Sigmoid colon (tissue), 7 donors: Measurements from ENCODE around the gene TIMP2. TPM values are rescaled to one million over a fixed set of nuclear protein-coding genes. Genes with fewer than 3 reads are reported as not detected.
"Not testable (repeated sequence)": the region's sequence is repeated elsewhere in the genome, so short reads cannot be mapped to it uniquely, and the experiment has no call there.

Source experiments
- DNase-seq: peaks from one replicate; pipeline ENCODE4 v3.0.0-alpha.2; 2019
- H3K27ac ChIP-seq, 4 donors: fragments of 200-600 bp; sonication (generic); one replicate each; pipeline ENCODE4 v1.5.1; 2016 to 2019; ENCODE audit warnings: mild to moderate bottlenecking in 1 of 4
- H3K27me3 ChIP-seq, 3 donors: fragments of 200-600 bp; sonication (generic); one replicate each; pipeline ENCODE4 v1.5.1; 2019; ENCODE audit warnings: mild to moderate bottlenecking in 1 of 3
- H3K36me3 ChIP-seq, 4 donors: fragments of 200-600 bp; sonication (generic); one replicate each; pipeline ENCODE4 v1.5.1; 2016 to 2019
- H3K4me1 ChIP-seq, 4 donors: fragments of 200-600 bp; sonication (generic); one replicate each; pipeline ENCODE4 v1.5.1; 2017 to 2019
- H3K4me3 ChIP-seq, 4 donors: fragments of 200-600 bp; sonication (generic); one replicate each; pipeline ENCODE4 v1.5.1; 2017 to 2019; ENCODE audit warnings: mild to moderate bottlenecking in 2 of 4, moderate library complexity in 1 of 4
- H3K9me3 ChIP-seq, 4 donors: fragments of 200-600 bp in 3 of 4; sonication (generic) in 3 of 4; one replicate each; pipeline versions ENCODE4 v1.5.1 to v1.6.1; 2013 to 2019
- CTCF ChIP-seq, 4 experiments: fragments of 450-650 bp in 3 of 4; fragments of 200-600 bp in 1 of 4; IDR thresholded peaks; one replicate each; pipeline ENCODE4 v1.5.1; 2016 to 2019; ENCODE audit warnings: antibody characterized with exemption in 4 of 4, mild to moderate bottlenecking in 3 of 4, moderate library complexity in 2 of 4
- EP300 ChIP-seq, 4 donors: sonication (generic); formaldehyde crosslinking; IDR thresholded peaks; one replicate each; pipeline ENCODE4 v1.6.1; 2017; ENCODE audit warnings: antibody characterized with exemption in 4 of 4
- POLR2A ChIP-seq, 2 donors: fragments of 450-650 bp; IDR thresholded peaks; one replicate each; pipeline ENCODE4 v1.6.1; 2016; ENCODE audit warnings: antibody characterized with exemption in 2 of 2, mild to moderate bottlenecking in 2 of 2, moderate library complexity in 2 of 2
- POLR2AphosphoS5 ChIP-seq, 4 donors: sonication (generic); formaldehyde crosslinking; IDR thresholded peaks; one replicate each; pipeline ENCODE4 v1.6.1; 2017; ENCODE audit warnings: antibody characterized with exemption in 4 of 4
- WGBS, 2 donors: extraction: QIAGEN DNeasy Blood & Tissue Kit; methylation state at CpG; one replicate each; pipeline ENCODE4 v1.1.7; 2013; 5-methylcytosine and 5-hydroxymethylcytosine counted together
- intact Hi-C: fragments of 100-400 bp; cut with DNase I; formaldehyde crosslinking; loops from one replicate; pipeline ENCODE4 v1.15.1; 2023
- polyA plus RNA-seq, 3 donors: library from polyadenylated mRNA; stranded (reverse); fragments of 200-250 nt; gene quantifications; one replicate each; pipeline ENCODE4 v1.2.3, GENCODE V29; 2013
- total RNA-seq, 4 donors: library from RNA; depleted of rRNA; stranded (reverse); fragments of >200 nt; gene quantifications; one replicate each; pipeline ENCODE4 v1.1.0, GENCODE V29; 2016
- donor health status: healthy with polysubstance abuse.
- donor health status: Bipolar disorder and iron deficiency.
- donor health status: healthy.

The TIMP2 gene
- total and polyA plus RNA-seq, 7 donors, result 16.4 to 227 (median 142) TPM

GRCh38 chr17:78873519-78874340, 51.5 kb downstream of the TIMP2 start:
- peaks cover 25 to 53% (median 38%) of the 10 kb centered on the region in 4 donors for H3K36me3 ChIP-seq
- TF ChIP-seq POLR2A (IDR thresholded peaks at IDR 0.05) (no peak), EP300 (IDR thresholded peaks at IDR 0.05) (no peak), POLR2AphosphoS5 (IDR thresholded peaks at IDR 0.05) (peak in 2 of 4 donors; percentile 5 to 19), CTCF (IDR thresholded peaks at IDR 0.05) (no peak)
- H3K4me1 ChIP-seq, result peaks cover 0 to 49% (median 46%) of the 10 kb centered on the region in 4 donors
- WGBS, 2 donors, result 74 to 76% methylated on average over 21 of the region's 21 CpGs
- H3K27me3 ChIP-seq, result no peaks in the 10 kb centered on the region
- intact Hi-C loops, result no loop called here
- H3K27ac ChIP-seq, result peak overlapping the region; percentile 65 to 88 (median 78)
- no peak overlapping the region for H3K4me3 ChIP-seq
- no peaks in the 10 kb centered on the region for H3K9me3 ChIP-seq
- no peak for DNase-seq

- WGBS, 2 donors, result 83 to 85% methylated on average over 6 of the region's 6 CpGs
- H3K4me1 ChIP-seq, result peaks cover 0 to 52% (median 36%) of the 10 kb centered on the region in 4 donors
- H3K27me3 ChIP-seq, result no peaks in the 10 kb centered on the region
- no peaks in the 10 kb centered on the region for H3K9me3 ChIP-seq
- DNase-seq, result no peak
- no peak overlapping the region for H3K4me3 ChIP-seq
- H3K36me3 ChIP-seq, result peaks cover 30 to 64% (median 44%) of the 10 kb centered on the region in 4 donors
- intact Hi-C loops, result no loop called here
- H3K27ac ChIP-seq, result peak overlapping the region in 2 of 4 donors; percentile 10 to 88
- TF ChIP-seq CTCF (IDR thresholded peaks at IDR 0.05) (no peak), POLR2A (IDR thresholded peaks at IDR 0.05) (no peak), POLR2AphosphoS5 (IDR thresholded peaks at IDR 0.05) (no peak), EP300 (IDR thresholded peaks at IDR 0.05) (no peak)
Observed at GRCh38 chr17:78872486-78872885, 52.7 kb downstream of the TIMP2 start.

- no peak overlapping the region for H3K27ac ChIP-seq
- no peak overlapping the region for H3K4me3 ChIP-seq
- H3K27me3 ChIP-seq, result no peaks in the 10 kb centered on the region
- intact Hi-C loops, result no loop called here
- TF ChIP-seq POLR2A (IDR thresholded peaks at IDR 0.05) (no peak), EP300 (IDR thresholded peaks at IDR 0.05) (no peak), CTCF (IDR thresholded peaks at IDR 0.05) (no peak), POLR2AphosphoS5 (IDR thresholded peaks at IDR 0.05) (no peak)
- H3K4me1 ChIP-seq, result peaks cover 0 to 52% (median 36%) of the 10 kb centered on the region in 4 donors
- H3K9me3 ChIP-seq, result no peaks in the 10 kb centered on the region
- 88 to 89% methylated on average over 15 of the region's 15 CpGs for WGBS, 2 donors
- DNase-seq, result no peak
- H3K36me3 ChIP-seq, result peaks cover 30 to 64% (median 44%) of the 10 kb centered on the region in 4 donors
Observed at GRCh38 chr17:78870621-78871020, 54.6 kb downstream of the TIMP2 start.

- Histone ChIP-seq H3K4me1 (peaks cover 0 to 35% (median 20%) of the 10 kb centered on the region in 4 donors), H3K4me3 (no peak overlapping the region), H3K36me3 (peaks cover 30 to 65% (median 44%) of the 10 kb centered on the region in 4 donors), H3K27ac (peak overlapping the region in 2 of 4 donors; percentile 45 to 75), H3K27me3 (no peaks in the 10 kb centered on the region), H3K9me3 (no peaks in the 10 kb centered on the region)
- intact Hi-C loops, result loop anchor here (5.0 kb wide), 1 partner anchor 54 kb away; no protein-coding TSS in a partner anchor
- no peak for DNase-seq
- TF ChIP-seq POLR2AphosphoS5 (IDR thresholded peaks at IDR 0.05) (no peak), EP300 (IDR thresholded peaks at IDR 0.05) (no peak), POLR2A (IDR thresholded peaks at IDR 0.05) (no peak), CTCF (IDR thresholded peaks at IDR 0.05) (no peak)
- WGBS, 2 donors, result 74 to 86% methylated on average over 7 of the region's 7 CpGs
Observed at GRCh38 chr17:78868391-78868790, 56.8 kb downstream of the TIMP2 start.

- not testable (repeated sequence) for H3K9me3 ChIP-seq, DNase-seq, H3K27me3 ChIP-seq, H3K4me3 ChIP-seq
- Histone ChIP-seq H3K36me3 (peaks cover 17 to 60% (median 31%) of the 10 kb centered on the region in 4 donors), H3K4me1 (peaks cover 0 to 41% (median 27%) of the 10 kb centered on the region in 4 donors), H3K27ac (peak overlapping the region; percentile 45 to 75 (median 55))
- WGBS, 2 donors, result 85 to 87% methylated on average over 3 of the region's 3 CpGs
- intact Hi-C loops, result loop anchor here (5.0 kb wide), 1 partner anchor 55 kb away; no protein-coding TSS in a partner anchor
Observed at GRCh38 chr17:78867046-78867445, 58.1 kb downstream of the TIMP2 start.
